Calu3 (cell line): Measurements from ENCODE around the gene LCN10. TPM values are rescaled to one million over a fixed set of nuclear protein-coding genes. Genes with fewer than 3 reads are reported as not detected.
"Not testable (repeated sequence)": the region's sequence is repeated elsewhere in the genome, so short reads cannot be mapped to it uniquely, and the experiment has no call there.

ENCODE experiments used
- BruUV-seq: library from RNA; stranded (reverse); fragments of 400-500 nt; replicated peaks from 2 replicates; lab custom pipeline; 2021; lab: Mats Ljungman, UMichigan
- CTCF ChIA-PET: fragments of 300-600 bp; sonication (Branson Sonifier 250); formaldehyde crosslinking; loops from one replicate; lab custom pipeline; 2022; ENCODE audit warnings: antibody characterized with exemption; lab: Charles Lee
- DNase-seq: peaks from one replicate; pipeline ENCODE4 v3.0.0; 2022
- H3K27ac Mint-ChIP-seq: one replicate; pipeline ENCODE4 v1.8.0; 2022; ENCODE audit warnings: mixed read lengths; ENCODE audit not compliant: unreplicated experiment
- H3K27me3 Mint-ChIP-seq: one replicate; pipeline ENCODE4 v1.8.0; 2022; ENCODE audit warnings: mixed read lengths; ENCODE audit not compliant: unreplicated experiment
- H3K36me3 Mint-ChIP-seq: one replicate; pipeline ENCODE4 v1.8.0; 2022; ENCODE audit warnings: mild to moderate bottlenecking, moderate library complexity, mixed read lengths; ENCODE audit not compliant: insufficient read depth, unreplicated experiment
- H3K4me1 Mint-ChIP-seq: one replicate; pipeline ENCODE4 v1.8.0; 2022; ENCODE audit warnings: mild to moderate bottlenecking, low read depth, mixed read lengths; ENCODE audit not compliant: unreplicated experiment
- H3K4me3 Mint-ChIP-seq: one replicate; pipeline ENCODE4 v1.8.0; 2022; ENCODE audit warnings: mild to moderate bottlenecking, low read depth, moderate library complexity, mixed read lengths; ENCODE audit not compliant: unreplicated experiment
- H3K9me3 Mint-ChIP-seq: one replicate; pipeline ENCODE4 v1.8.0; 2022; ENCODE audit warnings: low read depth, mixed read lengths; ENCODE audit not compliant: unreplicated experiment
- intact Hi-C: fragments of 100-400 bp; cut with micrococcal nuclease; formaldehyde crosslinking; loops from one replicate; pipeline ENCODE4 v1.10.0; 2022; ENCODE audit not compliant: unreplicated experiment
- total RNA-seq: library from RNA; stranded (reverse); gene quantifications from 2 replicates; pipeline ENCODE4 v1.2.3, GENCODE V29; 2022
- TF ChIP-seq, protein P1 (sequence below): fragments of 200-600 bp; IDR thresholded peaks from one replicate; pipeline ENCODE4 v1.8.0; 2022; ENCODE audit warnings: antibody characterized with exemption; ENCODE audit not compliant: unreplicated experiment

LCN10 gene
- total RNA-seq, 1 experiment from 2014 or later, result 0.33 TPM

DNA sequence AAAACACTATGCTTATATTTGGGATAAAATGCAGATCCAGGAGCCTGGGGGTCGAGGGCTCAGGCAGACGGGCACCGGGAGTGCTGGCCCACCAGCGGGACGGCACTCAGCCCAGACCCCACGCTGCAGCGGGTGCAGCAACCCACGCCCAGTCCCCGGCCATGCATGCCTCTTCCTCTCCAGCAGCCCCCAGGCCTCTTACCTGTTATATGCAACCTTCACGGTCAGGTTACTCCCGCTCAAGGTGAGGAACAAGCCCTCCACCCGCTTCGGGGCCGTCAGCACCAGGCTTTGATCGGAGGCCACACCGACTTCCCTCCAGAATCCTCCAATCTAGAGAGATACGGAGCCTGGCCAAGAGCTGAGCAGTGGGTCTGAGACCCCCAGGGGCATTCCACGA is 14.1 kb upstream of the LCN10 start:
- H3K27me3 Mint-ChIP-seq, result peaks cover 36% of the 10 kb centered on the region
- TF ChIP-seq, protein P1, sequence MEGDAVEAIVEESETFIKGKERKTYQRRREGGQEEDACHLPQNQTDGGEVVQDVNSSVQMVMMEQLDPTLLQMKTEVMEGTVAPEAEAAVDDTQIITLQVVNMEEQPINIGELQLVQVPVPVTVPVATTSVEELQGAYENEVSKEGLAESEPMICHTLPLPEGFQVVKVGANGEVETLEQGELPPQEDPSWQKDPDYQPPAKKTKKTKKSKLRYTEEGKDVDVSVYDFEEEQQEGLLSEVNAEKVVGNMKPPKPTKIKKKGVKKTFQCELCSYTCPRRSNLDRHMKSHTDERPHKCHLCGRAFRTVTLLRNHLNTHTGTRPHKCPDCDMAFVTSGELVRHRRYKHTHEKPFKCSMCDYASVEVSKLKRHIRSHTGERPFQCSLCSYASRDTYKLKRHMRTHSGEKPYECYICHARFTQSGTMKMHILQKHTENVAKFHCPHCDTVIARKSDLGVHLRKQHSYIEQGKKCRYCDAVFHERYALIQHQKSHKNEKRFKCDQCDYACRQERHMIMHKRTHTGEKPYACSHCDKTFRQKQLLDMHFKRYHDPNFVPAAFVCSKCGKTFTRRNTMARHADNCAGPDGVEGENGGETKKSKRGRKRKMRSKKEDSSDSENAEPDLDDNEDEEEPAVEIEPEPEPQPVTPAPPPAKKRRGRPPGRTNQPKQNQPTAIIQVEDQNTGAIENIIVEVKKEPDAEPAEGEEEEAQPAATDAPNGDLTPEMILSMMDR, result no peak
- peaks cover 4% of the 10 kb centered on the region for H3K9me3 Mint-ChIP-seq
- intact Hi-C loops, result no loop called here
- no peaks in the 10 kb centered on the region for H3K36me3 Mint-ChIP-seq
- no peak overlapping the region for H3K4me3 Mint-ChIP-seq
- BruUV-seq, result no TSS peak
- DNase-seq, result no peak
- no peak overlapping the region for H3K27ac Mint-ChIP-seq
- H3K4me1 Mint-ChIP-seq, result no peaks in the 10 kb centered on the region
- CTCF ChIA-PET, result no interaction called here

- no peaks in the 10 kb centered on the region for H3K4me1 Mint-ChIP-seq
- H3K27me3 Mint-ChIP-seq, result peaks cover 39% of the 10 kb centered on the region
- no peak for DNase-seq
- no peak overlapping the region for H3K4me3 Mint-ChIP-seq
- H3K9me3 Mint-ChIP-seq, result peaks cover 4% of the 10 kb centered on the region
- no peaks in the 10 kb centered on the region for H3K36me3 Mint-ChIP-seq
- CTCF ChIA-PET, result no interaction called here
- intact Hi-C loops, result no loop called here
- TF ChIP-seq, protein P1, result no peak
- no peak overlapping the region for H3K27ac Mint-ChIP-seq
- no TSS peak for BruUV-seq
These were observed 13.3 kb upstream of the LCN10 start for GRCh38 chr9:136756134-136756438.

GRCh38 chr9:136755302-136756133 is 12.8 kb upstream of the LCN10 start:
- H3K4me3 Mint-ChIP-seq, H3K9me3 Mint-ChIP-seq, CTCF ChIA-PET, H3K27ac Mint-ChIP-seq, H3K4me1 Mint-ChIP-seq, BruUV-seq, H3K36me3 Mint-ChIP-seq, DNase-seq, intact Hi-C loops: not testable (repeated sequence)
- peaks cover 39% of the 10 kb centered on the region for H3K27me3 Mint-ChIP-seq

GRCh38 chr9:136754626-136755301 is 12.0 kb upstream of the LCN10 start:
- no TSS peak for BruUV-seq
- no peaks in the 10 kb centered on the region for H3K36me3 Mint-ChIP-seq
- H3K27ac Mint-ChIP-seq, result no peak overlapping the region
- DNase-seq, result no peak
- no peaks in the 10 kb centered on the region for H3K4me1 Mint-ChIP-seq
- TF ChIP-seq, protein P1, result no peak
- H3K27me3 Mint-ChIP-seq, result peaks cover 39% of the 10 kb centered on the region
- CTCF ChIA-PET, result no interaction called here
- H3K9me3 Mint-ChIP-seq, result peaks cover 4% of the 10 kb centered on the region
- intact Hi-C loops, result no loop called here
- no peak overlapping the region for H3K4me3 Mint-ChIP-seq
